HL-60 (cell line): ENCODE results near the gene NPAS2.

Experiments used
- DNase-seq, 2 experiments: peaks; one replicate each; pipeline ENCODE4 v3.0.0-alpha.2; 2010 to 2020; ENCODE audit warnings: low read depth in 1 of 2, low spot score in 1 of 2
- H3K27ac ChIP-seq: fragments of 250-450 bp; sonication (Bioruptor Pico); replicated peaks from 2 replicates; pipeline ENCODE4 v1.5.1; 2020; ENCODE audit warnings: mild to moderate bottlenecking, moderate library complexity
- H3K27me3 ChIP-seq: fragments of 250-450 bp; sonication (Bioruptor Pico); 2 replicates; pipeline ENCODE4 v1.5.1; 2021; ENCODE audit warnings: mild to moderate bottlenecking, moderate library complexity; ENCODE audit not compliant: insufficient read depth, poor library complexity, severe bottlenecking
- H3K4me3 ChIP-seq: replicated peaks from 2 replicates; pipeline ENCODE4 v1.5.1; 2011; ENCODE audit warnings: mild to moderate bottlenecking, control low read depth, low read length; ENCODE audit not compliant: insufficient read depth
- GABPA ChIP-seq: IDR thresholded peaks from 2 replicates; pipeline ENCODE4 v1.6.1; 2012; ENCODE audit warnings: low read depth
- POLR2AphosphoS5 ChIP-seq: IDR thresholded peaks from 2 replicates; pipeline ENCODE4 v1.6.1; 2012; ENCODE audit warnings: low read depth
- SPI1 ChIP-seq: IDR thresholded peaks from 2 replicates; pipeline ENCODE4 v1.6.1; 2012; ENCODE audit warnings: low read depth, mild to moderate bottlenecking, borderline replicate concordance
- TF ChIP-seq, protein P1 (sequence below): IDR thresholded peaks from one replicate; pipeline ENCODE4 v1.5.1; 2011; ENCODE audit warnings: low read length, control low read depth, inconsistent platforms; ENCODE audit not compliant: insufficient read depth
- TF ChIP-seq, protein P2 (sequence below): IDR thresholded peaks from 2 replicates; pipeline ENCODE4 v1.6.1; 2012; ENCODE audit warnings: low read depth; ENCODE audit not compliant: insufficient replicate concordance

The NPAS2 gene

DNA sequence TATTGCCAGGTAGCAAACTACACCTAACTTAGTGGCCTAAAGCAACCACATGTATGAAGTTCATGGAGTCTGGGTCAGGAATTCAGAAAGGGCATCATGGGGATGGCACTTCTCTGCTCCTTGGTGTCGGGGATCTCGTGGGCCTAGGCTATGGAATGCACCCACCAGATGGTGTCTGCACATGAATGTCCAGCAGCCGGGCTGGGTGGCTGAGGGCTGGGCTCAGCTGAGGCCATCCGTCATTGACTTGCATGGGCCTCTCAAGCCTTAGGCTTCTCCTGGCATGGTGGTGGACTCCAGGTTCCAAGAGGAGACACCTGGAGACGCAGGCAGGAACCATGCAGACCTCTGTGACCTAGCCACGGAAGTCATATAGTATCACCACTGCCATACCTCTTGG is 156.1 kb downstream of the NPAS2 start:
- TF ChIP-seq POLR2AphosphoS5 (no peak), SPI1 (no peak)
- H3K4me3 ChIP-seq, result no peak overlapping the region
- H3K27me3 ChIP-seq, result peaks cover 2% of the 10 kb centered on the region
- no peak overlapping the region for H3K27ac ChIP-seq
- no peak for DNase-seq

DNA sequence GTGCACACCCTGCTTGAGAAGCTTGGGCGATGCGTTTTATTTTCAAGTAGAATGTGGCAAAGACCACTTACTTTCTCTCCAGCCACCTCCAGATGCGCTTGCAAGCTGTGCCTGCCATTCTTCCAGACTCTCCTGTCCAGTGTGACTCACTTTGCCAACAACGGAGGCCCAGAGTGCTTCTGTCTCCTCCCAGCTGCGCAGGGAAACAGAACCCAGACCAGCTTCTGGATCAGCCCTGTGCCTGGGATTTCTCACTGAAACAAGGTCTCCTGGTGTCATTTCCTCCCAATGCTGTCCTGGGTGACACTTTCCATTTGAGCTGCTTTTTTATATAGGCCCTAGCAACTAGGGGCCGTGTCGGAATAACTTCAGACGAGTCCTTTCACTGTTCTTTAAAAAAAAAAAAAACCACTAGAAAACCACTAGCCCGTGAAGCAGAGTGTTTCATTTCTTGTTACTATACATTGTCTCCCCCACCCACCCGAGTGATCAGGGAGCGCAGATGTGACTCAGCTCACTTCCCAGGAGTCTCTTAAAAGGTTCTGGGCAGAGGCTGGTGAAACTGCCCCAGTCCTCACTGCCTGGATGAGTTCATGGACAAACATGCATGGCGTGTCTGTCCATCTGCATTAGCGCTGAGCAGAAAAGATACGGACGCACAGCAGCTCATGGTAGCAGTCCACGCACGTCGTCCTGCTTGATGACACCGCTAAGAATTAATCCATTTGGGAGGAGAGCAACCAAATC is 156.9 kb downstream of the NPAS2 start:
- peaks cover 2% of the 10 kb centered on the region for H3K27me3 ChIP-seq
- DNase-seq, result no peak
- TF ChIP-seq SPI1 (no peak), POLR2AphosphoS5 (no peak), GABPA (no peak)
- TF ChIP-seq, protein P1, sequence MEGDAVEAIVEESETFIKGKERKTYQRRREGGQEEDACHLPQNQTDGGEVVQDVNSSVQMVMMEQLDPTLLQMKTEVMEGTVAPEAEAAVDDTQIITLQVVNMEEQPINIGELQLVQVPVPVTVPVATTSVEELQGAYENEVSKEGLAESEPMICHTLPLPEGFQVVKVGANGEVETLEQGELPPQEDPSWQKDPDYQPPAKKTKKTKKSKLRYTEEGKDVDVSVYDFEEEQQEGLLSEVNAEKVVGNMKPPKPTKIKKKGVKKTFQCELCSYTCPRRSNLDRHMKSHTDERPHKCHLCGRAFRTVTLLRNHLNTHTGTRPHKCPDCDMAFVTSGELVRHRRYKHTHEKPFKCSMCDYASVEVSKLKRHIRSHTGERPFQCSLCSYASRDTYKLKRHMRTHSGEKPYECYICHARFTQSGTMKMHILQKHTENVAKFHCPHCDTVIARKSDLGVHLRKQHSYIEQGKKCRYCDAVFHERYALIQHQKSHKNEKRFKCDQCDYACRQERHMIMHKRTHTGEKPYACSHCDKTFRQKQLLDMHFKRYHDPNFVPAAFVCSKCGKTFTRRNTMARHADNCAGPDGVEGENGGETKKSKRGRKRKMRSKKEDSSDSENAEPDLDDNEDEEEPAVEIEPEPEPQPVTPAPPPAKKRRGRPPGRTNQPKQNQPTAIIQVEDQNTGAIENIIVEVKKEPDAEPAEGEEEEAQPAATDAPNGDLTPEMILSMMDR, result no peak
- TF ChIP-seq, protein P2, sequence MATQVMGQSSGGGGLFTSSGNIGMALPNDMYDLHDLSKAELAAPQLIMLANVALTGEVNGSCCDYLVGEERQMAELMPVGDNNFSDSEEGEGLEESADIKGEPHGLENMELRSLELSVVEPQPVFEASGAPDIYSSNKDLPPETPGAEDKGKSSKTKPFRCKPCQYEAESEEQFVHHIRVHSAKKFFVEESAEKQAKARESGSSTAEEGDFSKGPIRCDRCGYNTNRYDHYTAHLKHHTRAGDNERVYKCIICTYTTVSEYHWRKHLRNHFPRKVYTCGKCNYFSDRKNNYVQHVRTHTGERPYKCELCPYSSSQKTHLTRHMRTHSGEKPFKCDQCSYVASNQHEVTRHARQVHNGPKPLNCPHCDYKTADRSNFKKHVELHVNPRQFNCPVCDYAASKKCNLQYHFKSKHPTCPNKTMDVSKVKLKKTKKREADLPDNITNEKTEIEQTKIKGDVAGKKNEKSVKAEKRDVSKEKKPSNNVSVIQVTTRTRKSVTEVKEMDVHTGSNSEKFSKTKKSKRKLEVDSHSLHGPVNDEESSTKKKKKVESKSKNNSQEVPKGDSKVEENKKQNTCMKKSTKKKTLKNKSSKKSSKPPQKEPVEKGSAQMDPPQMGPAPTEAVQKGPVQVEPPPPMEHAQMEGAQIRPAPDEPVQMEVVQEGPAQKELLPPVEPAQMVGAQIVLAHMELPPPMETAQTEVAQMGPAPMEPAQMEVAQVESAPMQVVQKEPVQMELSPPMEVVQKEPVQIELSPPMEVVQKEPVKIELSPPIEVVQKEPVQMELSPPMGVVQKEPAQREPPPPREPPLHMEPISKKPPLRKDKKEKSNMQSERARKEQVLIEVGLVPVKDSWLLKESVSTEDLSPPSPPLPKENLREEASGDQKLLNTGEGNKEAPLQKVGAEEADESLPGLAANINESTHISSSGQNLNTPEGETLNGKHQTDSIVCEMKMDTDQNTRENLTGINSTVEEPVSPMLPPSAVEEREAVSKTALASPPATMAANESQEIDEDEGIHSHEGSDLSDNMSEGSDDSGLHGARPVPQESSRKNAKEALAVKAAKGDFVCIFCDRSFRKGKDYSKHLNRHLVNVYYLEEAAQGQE, result no peak
- no peak overlapping the region for H3K27ac ChIP-seq
- no peak overlapping the region for H3K4me3 ChIP-seq

DNA sequence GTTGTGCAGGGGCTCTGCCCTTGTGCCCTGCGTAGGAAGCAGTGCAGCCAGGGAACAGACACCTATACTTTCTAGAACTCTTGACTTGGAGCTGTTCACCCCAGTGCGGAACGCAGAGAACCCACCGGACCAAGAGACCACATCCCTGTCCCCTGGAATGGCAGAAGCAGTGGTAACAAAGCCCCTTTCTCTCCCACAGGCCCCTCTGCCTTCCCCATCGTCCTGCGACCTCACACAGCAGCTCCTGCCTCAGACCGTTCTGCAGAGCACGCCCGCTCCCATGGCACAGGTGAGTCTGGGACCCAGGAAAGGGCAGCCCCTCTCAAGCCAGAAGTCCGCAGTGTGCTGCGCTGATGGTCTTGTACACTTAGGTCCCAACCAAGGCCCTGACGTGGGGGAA is 157.6 kb downstream of the NPAS2 start:
- no peak overlapping the region for H3K27ac ChIP-seq
- no peak for TF ChIP-seq SPI1
- peaks cover 2% of the 10 kb centered on the region for H3K27me3 ChIP-seq
- no peak for DNase-seq
- no peak overlapping the region for H3K4me3 ChIP-seq

DNA sequence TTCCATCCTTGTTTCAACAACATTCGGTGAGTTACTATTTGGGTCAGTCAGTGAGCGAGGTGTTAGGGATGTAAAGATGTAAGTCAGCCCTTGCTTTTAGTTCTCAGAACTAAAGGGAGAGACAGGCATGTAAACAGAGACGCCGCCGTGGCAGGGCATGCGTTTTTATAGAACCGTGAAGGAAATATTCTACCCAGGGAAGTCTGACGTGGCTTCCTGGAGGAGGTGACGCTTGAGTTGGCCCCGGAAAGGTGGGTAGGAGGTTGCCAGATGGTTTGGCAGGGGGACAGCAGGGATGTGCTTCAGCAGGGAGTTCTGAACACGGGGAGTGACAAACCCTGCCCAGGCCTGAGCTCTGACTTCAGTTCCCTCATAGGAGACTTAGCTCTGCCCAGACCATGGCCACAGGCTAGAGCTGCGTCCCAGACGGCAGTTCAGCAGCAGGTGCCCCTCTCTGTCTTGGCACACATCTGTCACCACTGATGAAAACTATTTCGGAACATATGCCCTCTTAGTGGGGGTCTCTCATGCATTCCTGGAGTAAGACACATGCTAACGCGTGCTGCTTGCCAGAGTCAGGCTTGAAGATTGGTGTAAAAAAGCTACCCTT is 158.7 kb downstream of the NPAS2 start:
- no peak for TF ChIP-seq GABPA
- TF ChIP-seq SPI1, result no peak
- TF ChIP-seq, protein P1, result no peak
- TF ChIP-seq, protein P2, result no peak
- TF ChIP-seq POLR2AphosphoS5, result no peak
- no peak for DNase-seq
- H3K27me3 ChIP-seq, result peaks cover 2% of the 10 kb centered on the region
- no peak overlapping the region for H3K27ac ChIP-seq
- no peak overlapping the region for H3K4me3 ChIP-seq

DNA sequence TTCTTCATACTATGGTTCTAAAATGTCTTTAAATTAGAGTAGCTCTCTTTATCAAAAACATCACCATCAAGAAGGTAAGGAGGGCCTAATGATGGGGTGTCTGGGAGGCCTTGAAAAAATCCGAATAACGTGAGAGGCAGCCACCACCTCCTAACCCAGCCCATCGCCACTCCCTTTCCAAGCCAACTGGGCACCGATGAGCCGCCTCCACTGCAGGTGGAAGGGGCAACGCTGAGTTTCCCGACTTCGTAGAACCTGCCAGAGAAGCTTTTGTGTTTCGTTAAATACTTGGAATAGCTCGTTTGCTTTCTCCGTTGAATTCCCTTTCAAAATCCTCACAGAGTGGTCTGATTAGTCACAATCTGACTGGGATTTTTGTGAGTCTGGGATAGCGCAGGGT is 160.1 kb downstream of the NPAS2 start:
- TF ChIP-seq, protein P1, result no peak
- TF ChIP-seq POLR2AphosphoS5, result no peak
- no peak for TF ChIP-seq GABPA
- TF ChIP-seq, protein P2, result no peak
- TF ChIP-seq SPI1, result no peak

More for the DNA sequence above, 160.1 kb downstream of the NPAS2 start:
- Histone ChIP-seq H3K27ac (no peak overlapping the region), H3K4me3 (no peak overlapping the region), H3K27me3 (peaks cover 2% of the 10 kb centered on the region)
- DNase-seq, result no peak
